ENCODE measurements around the gene NDUFB4. TPM values are rescaled to one million over a fixed set of nuclear protein-coding genes. Genes with fewer than 3 reads are reported as not detected.

The NDUFB4 gene
- 100 to 1,000 TPM in 3 of 4 donors, 10 to 100 TPM in 1; 95.8 to 162 (median 148) TPM for total RNA-seq

GRCh38 chr3:120596116-120596852, at the start of gene NDUFB4:
Gene NDUFB4 (plus strand): TSS chr3:120596336. CDS start chr3:120596360, 24 bp downstream.
- Histone ChIP-seq H3K27ac (peak within 1 kb of the TSS; percentile 93), H3K4me3 (peak within 1 kb of the TSS; percentile 82), H3K36me3 (peaks cover 14% of the 10 kb centered on the region), H3K4me1 (peaks cover 32% of the 10 kb centered on the region), H3K9me3 (no peaks in the 10 kb centered on the region), H3K27me3 (no peaks in the 10 kb centered on the region)
- no peak for TF ChIP-seq EP300 (IDR thresholded peaks at IDR 0.05)
- peak; percentile 7 to 42 (median 28) for TF ChIP-seq POLR2AphosphoS5 (IDR thresholded peaks at IDR 0.05)
- TF ChIP-seq POLR2A (IDR thresholded peaks at IDR 0.05): peak in 1 of 2 donors; percentile 73
- WGBS: 0% methylated on average over 30 of the region's 53 CpGs
- peak; percentile 97 to 98 for DNase-seq (ENCODE audit: low spot score in 2 of 2)

DNA sequence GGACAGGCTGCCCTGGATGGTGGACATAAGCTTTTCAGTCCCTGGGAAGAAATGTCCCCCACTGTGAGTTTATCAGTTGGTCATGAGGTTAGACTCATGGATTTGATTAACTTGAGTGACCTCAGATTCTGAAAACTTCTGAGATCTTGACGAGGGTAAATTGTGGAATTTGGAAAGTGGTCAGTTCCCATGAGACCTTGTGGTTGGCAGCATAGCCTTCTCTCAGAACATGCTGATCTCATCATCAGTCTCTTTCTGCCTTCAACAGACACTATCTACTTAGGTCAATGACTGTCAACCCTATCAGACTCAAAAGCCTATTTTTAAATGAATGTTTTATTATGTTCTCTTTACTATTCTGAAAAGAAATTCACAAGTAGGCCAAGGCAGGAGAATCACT, 45.6 kb upstream of the NDUFB4 start:
- no peaks in the 10 kb centered on the region for H3K9me3 ChIP-seq
- H3K4me1 ChIP-seq: peaks cover 6% of the 10 kb centered on the region
- no peaks in the 10 kb centered on the region for H3K27me3 ChIP-seq
- DNase-seq (ENCODE audit: low spot score in 2 of 2): no peak
- no peak for TF ChIP-seq EP300 (IDR thresholded peaks at IDR 0.05)
- TF ChIP-seq POLR2A (IDR thresholded peaks at IDR 0.05): no peak
- TF ChIP-seq POLR2AphosphoS5 (IDR thresholded peaks at IDR 0.05): no peak
- TF ChIP-seq, protein P1, sequence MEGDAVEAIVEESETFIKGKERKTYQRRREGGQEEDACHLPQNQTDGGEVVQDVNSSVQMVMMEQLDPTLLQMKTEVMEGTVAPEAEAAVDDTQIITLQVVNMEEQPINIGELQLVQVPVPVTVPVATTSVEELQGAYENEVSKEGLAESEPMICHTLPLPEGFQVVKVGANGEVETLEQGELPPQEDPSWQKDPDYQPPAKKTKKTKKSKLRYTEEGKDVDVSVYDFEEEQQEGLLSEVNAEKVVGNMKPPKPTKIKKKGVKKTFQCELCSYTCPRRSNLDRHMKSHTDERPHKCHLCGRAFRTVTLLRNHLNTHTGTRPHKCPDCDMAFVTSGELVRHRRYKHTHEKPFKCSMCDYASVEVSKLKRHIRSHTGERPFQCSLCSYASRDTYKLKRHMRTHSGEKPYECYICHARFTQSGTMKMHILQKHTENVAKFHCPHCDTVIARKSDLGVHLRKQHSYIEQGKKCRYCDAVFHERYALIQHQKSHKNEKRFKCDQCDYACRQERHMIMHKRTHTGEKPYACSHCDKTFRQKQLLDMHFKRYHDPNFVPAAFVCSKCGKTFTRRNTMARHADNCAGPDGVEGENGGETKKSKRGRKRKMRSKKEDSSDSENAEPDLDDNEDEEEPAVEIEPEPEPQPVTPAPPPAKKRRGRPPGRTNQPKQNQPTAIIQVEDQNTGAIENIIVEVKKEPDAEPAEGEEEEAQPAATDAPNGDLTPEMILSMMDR (IDR thresholded peaks at IDR 0.05): no peak
- WGBS: 40% methylated on average over 1 of the region's 1 CpG
- H3K36me3 ChIP-seq: no peaks in the 10 kb centered on the region
- H3K27ac ChIP-seq: no peak overlapping the region
- H3K4me3 ChIP-seq: no peak overlapping the region

- WGBS: 73% methylated on average over 5 of the region's 5 CpGs
Observed at GRCh38 chr3:120552184-120553172, 43.7 kb upstream of the NDUFB4 start.

DNA sequence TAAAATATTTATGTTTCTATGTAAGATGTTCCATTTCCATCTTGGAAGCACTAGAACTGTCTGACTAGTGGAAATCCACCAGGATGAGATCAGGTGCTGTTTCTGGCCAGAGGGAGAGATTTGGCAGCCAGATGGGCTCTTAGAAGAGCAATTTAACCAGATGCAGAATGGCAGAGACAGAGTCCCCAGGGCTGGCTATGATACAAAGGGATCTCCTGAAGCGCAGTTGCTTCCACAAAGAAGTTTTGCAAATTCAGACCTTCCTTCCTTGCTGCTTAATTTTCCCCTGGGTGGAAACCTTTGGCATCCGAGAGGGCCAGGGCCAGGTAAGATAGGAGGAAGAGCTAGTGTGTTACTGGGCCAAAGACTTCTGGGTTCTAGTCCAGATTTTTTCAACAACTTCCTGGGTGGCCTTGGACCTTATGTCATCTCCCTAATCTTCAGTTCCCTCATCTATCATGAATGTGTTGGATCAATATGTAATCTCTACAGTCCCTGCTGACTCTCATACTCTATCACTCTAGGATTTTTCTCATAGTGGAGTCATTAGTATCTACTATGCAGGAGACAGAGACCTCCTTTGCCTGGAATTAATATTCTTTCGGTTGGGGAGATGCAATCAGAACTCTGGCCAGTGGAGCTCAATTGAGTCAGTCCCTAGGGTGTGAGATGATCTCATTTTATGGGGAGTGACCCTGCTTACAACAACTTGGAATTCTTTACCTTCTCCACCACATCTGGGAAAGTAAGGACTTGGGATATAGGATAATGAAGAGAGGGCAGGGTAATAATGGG, 41.1 kb upstream of the NDUFB4 start:
- Histone ChIP-seq H3K4me3 (no peak overlapping the region), H3K27me3 (no peaks in the 10 kb centered on the region), H3K4me1 (peaks cover 24% of the 10 kb centered on the region), H3K9me3 (no peaks in the 10 kb centered on the region), H3K36me3 (no peaks in the 10 kb centered on the region), H3K27ac (peak overlapping the region; percentile 43)
- DNase-seq (ENCODE audit: low spot score in 2 of 2): no peak
- WGBS: 61% methylated on average over 3 of the region's 3 CpGs
- TF ChIP-seq, protein P1 (IDR thresholded peaks at IDR 0.05): no peak
- TF ChIP-seq EP300 (IDR thresholded peaks at IDR 0.05): no peak
- TF ChIP-seq POLR2AphosphoS5 (IDR thresholded peaks at IDR 0.05): no peak
- TF ChIP-seq POLR2A (IDR thresholded peaks at IDR 0.05): no peak

More at GRCh38 chr3:120552184-120553172, 43.7 kb upstream of the NDUFB4 start:
- no peaks in the 10 kb centered on the region for H3K27me3 ChIP-seq
- TF ChIP-seq, protein P1 (IDR thresholded peaks at IDR 0.05): no peak
- TF ChIP-seq POLR2AphosphoS5 (IDR thresholded peaks at IDR 0.05) (no peak), POLR2A (IDR thresholded peaks at IDR 0.05) (no peak), EP300 (IDR thresholded peaks at IDR 0.05) (no peak)
- H3K27ac ChIP-seq: no peak overlapping the region
- H3K9me3 ChIP-seq: no peaks in the 10 kb centered on the region
- peaks cover 6% of the 10 kb centered on the region for H3K4me1 ChIP-seq
- no peak for DNase-seq (ENCODE audit: low spot score in 2 of 2)
- no peaks in the 10 kb centered on the region for H3K36me3 ChIP-seq
- no peak overlapping the region for H3K4me3 ChIP-seq
